ENCODE data around the gene SLC12A1.

Gene SLC12A1

GRCh38 chr15:48205981-48206380, at the start of gene SLC12A1:
SLC12A1 (plus strand) TSS chr15:48206302; CDS start chr15:48207720, 1,418 bp downstream.
- DNase-seq, result no peak

DNA sequence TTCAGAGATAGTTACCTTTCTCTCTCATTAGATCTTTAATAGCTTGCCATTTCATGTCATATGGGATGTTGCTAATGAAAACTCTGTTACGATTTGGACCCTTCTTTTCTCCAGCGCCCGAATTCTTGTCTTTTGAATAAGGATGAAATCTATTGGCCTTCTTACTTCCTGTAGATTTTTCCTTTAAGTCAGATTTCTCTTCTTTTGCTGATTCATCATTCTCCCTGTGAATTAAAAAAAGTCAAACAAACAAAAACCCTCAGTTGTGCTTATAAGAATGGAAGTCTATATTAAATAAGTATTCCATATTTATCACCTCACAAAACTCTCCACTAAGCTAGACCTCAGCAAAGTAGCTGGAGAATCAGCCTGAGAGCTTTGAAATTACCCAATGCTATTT, 37.5 kb upstream of the SLC12A1 start:
- no peak for DNase-seq

DNA sequence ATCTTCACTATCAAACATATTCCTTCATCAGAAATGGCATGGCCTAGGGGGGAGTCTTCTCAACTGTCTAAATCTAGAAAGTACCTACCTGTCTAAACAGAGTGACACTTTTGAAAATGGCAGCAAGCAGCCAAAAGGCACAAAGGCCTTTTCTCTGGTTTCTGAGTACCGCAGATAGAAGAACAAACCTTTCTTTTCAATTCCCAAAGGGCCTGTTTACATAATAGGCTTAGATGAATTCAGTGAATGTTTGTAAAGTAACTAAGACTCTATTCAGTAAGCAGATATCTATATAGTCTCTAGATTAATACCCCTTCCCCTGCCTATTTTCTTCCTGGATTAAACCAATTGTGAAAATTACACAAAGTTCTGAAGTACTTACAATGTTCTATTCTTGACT, 35.1 kb upstream of the SLC12A1 start:
- DNase-seq, result no peak

- DNase-seq, result no peak
Measured at GRCh38 chr15:48175126-48175525, 31.0 kb upstream of the SLC12A1 start.

- DNase-seq, result no peak
Measured at GRCh38 chr15:48176112-48176511, 30.0 kb upstream of the SLC12A1 start.

GRCh38 chr15:48176957-48177356, 29.1 kb upstream of the SLC12A1 start:
- no peak for DNase-seq

GRCh38 chr15:48177383-48177765, 28.7 kb upstream of the SLC12A1 start:
- DNase-seq, result peak; percentile 36

DNA sequence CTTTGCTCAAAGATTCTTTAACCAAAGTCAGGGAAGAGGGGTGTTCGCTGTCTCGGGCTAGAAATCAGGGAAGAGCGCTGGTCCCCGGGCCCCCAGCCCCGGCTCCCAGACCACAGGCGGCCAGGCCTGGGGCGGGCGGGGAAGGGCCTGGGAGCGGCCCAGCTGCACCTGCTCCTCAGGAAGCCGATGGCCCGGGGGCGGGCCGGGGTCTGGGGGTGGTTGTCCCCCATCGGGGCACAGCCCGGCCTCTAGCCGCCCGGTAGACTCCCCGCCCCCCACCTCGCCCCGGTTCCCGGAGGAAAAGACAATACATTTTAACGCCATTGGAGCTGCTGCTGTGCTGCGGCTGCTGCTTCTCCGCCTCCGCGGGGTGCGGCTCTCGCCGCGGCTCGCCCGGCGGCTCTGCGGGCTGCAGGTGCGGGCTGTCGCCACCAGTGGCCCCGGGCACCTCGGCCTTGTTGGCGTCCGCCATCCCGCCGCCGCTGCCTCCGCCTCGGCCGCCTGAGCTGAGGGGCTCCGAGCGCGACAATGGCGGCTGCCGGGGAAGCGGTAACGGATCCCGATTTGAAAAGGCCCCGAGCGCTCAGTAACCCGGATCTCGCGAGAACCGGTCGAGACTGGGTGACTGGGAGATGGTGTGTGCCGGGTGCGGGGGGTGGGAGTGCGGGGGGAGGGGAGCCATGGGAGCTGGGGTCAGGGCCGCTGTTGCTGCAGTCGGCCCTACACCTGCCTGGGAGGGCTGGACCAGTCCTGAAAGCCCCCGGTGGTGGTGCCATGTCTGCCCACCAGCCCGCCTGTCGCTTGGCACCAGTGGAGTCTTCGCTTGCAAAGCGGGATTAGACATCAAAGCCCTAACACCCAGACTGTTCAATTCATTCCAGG, 28.1 kb upstream of the SLC12A1 start, which contains the start of gene MYEF2:
Gene MYEF2 (minus strand): TSS at position 530 of the 882 bp plus-strand sequence. CDS start 58 bp downstream, at position 472.
- DNase-seq, result peak; percentile 71

DNA sequence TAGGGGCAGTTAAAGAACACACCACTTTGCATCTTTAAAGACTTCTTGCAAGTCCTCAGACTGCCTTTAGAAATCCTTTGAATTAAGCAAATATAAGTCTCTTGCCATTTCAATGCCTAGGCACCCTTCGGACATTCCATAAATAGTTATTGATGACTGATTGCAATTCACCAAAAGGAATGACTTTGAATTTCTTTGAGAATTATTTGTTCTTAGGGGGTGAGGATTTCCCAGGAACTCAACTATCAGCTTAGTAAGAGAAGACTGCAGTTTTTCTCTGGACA, 27.5 kb upstream of the SLC12A1 start:
- no peak for DNase-seq

DNA sequence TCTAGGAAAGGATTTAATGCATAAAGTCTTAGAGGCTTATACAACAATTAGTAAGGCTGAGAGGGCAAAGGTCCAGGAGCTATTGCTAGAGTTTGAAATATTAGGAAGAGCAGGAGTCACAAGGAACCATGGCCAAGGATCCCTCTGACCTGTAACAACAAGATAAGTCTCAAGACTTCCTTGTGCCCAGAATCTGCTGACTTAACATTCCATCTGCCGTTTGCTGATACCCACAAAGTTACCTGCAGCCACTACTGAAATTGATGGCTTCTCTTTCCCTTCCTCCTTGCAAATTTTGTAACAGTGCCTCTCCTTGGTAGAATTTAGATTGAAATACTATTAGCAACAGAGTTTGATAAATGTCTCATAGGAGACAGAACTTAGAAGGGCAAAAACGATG, 23.4 kb upstream of the SLC12A1 start:
- no peak for DNase-seq

DNA sequence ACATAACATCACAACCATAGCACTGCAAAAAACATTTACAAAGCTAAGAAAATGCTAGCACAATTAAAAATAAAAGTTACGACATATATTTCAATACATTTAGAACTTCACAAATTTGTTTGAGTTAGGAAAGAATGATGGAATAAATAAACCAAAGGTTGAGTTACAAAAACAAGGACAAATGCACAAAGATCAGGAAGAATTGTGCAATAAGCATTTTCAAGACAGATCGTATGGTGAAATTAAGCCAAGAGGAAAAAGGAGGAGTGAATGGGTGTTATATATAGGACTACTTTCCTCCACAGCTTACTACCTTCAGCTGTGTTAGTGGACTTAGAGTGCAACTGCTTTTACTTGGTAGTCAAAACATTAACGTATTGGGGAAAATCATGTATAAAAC, 20.6 kb upstream of the SLC12A1 start:
- no peak for DNase-seq

- no peak for DNase-seq
Measured at GRCh38 chr15:48186271-48186670, 19.8 kb upstream of the SLC12A1 start.

- peak; percentile 59 for DNase-seq
Measured at GRCh38 chr15:48190932-48191573, 15.0 kb upstream of the SLC12A1 start.

GRCh38 chr15:48191574-48192225, 14.4 kb upstream of the SLC12A1 start, which contains the start of gene CTXN2:
CTXN2 (plus strand) TSS chr15:48191665; CDS start chr15:48201301, 9,636 bp downstream.
- DNase-seq, result no peak

DNA sequence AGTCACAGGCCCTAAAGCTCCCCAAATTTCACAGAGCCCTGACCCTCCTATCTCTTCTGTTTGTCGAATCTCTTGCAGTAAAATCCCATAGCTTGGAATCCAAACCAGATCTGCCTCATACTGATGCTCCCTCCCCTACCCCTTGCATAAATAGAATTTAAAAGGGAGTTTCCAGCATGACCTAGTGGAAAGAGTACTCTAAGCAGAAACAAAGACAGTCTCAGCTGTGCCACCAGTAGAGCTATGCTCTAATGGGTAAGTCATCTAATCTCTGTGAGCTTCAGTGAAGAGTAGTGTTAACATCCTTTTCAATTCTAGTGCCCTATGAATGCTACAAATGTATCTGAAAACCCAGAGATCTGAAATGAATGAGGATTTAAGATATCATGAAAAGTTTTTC, 4.0 kb upstream of the SLC12A1 start:
- DNase-seq, result no peak

GRCh38 chr15:48221261-48221660, 15.2 kb downstream of the SLC12A1 start:
- no peak for DNase-seq

- DNase-seq, result no peak
Measured at GRCh38 chr15:48221885-48222284, 15.8 kb downstream of the SLC12A1 start.

GRCh38 chr15:48222627-48223026, 16.5 kb downstream of the SLC12A1 start:
- no peak for DNase-seq

DNA sequence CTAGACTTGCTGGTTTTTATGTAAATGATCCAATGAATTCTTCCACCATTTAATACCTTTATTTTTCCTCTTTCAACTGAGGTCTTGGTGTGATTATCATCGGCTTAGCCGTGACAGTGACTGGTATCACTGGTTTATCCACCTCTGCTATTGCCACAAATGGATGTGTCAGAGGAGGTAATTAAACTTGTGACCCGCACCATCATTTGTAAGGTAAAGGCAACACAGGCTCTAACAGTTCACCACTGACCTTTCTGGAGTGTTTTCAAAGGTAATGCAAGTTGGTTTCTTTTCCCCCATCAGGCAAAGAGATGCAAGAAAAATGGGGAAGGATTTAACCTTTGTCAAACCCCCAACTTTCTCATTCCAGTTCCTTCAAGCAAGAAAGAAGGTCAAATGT, 19.7 kb downstream of the SLC12A1 start:
- DNase-seq, result no peak

DNA sequence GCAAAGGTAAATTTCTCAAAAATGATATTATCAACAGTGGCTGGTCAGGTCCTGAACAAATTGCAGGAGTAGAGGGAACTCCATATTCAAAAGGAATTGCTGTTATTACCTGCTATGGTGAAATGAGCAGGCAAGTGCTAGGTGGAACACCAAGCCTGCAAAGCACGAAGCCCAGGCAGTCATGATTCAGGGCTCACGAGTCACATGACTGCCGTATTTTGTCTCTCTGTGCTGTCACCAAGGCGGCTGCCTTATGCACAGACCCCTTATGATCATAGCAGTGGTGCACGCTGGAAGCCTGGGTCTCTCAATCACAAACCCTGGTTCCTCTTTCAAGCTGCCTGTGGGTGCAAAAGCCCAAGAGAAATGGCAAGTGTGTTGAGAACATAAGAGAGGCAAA, 24.4 kb downstream of the SLC12A1 start:
- no peak for DNase-seq

GRCh38 chr15:48233246-48233645, 27.1 kb downstream of the SLC12A1 start:
- DNase-seq, result no peak

GRCh38 chr15:48239334-48239733, 33.2 kb downstream of the SLC12A1 start:
- no peak for DNase-seq

GRCh38 chr15:48242015-48242414, 35.9 kb downstream of the SLC12A1 start:
- DNase-seq, result no peak

DNA sequence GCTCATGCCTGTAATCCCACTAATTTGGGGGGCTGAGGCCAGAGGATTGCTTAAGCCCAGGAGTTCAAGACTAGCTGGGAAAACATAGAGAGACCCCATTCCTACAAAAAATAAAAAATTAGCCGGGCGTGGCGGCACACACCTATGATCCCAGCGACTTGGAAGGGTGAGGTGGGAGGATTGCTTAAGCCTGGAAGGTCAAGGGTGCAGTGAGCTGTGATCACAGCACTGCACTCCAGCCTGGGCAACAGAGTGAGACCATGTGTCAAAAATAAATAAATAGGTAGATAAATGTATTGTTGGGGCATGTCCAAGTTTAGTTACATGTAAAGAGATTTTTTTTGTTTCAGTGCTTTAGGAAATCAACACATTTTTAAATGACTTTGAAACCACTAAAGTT, 36.4 kb downstream of the SLC12A1 start:
- no peak for DNase-seq
